Measurements from ENCODE around the gene CNPY3.
"Not testable (repeated sequence)": the region's sequence is repeated elsewhere in the genome, so short reads cannot be mapped to it uniquely, and the experiment has no call there.

CNPY3 gene

DNA sequence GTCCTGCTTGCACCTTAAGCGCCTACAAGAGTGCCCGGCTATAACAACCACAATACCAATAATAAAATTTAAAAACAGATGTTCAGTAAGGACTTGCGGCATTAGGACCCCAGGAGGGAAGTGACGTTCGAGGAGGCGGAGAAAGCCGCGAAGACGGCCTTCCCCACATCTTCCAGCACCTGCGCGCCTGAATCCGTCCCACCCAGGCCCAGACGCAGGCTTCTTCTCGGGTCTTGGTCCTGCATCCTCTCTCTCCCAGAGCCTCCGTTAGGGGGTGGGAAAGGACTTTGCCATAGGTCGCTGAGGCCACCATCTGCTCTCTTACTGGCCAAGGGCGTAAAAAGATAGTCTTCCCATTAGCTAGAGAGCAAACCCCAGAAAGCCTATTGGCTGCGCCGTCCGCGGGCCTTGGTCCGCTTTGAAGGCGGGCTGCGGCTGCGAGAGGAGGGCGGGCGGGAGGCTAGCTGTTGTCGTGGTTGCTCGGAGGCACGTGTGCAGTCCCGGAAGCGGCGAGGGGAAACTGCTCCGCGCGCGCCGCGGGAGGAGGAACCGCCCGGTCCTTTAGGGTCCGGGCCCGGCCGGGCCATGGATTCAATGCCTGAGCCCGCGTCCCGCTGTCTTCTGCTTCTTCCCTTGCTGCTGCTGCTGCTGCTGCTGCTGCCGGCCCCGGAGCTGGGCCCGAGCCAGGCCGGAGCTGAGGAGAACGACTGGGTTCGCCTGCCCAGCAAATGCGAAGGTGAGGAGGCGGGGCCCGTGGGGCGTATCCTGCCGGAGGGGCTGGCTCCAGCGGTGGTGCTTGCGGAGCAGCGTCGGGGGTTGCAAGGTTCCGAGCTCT, at the start of gene CNPY3:
Gene CNPY3, plus strand, starts transcription at position 495 of the 835 bp plus-strand sequence. Its CDS starts 91 bp downstream, at position 586.
- peak within 1 kb of the TSS; percentile 78 for H3K4me3 ChIP-seq (ENCODE audit: low read length)
- no peak for TF ChIP-seq ZNF274 (IDR thresholded peaks at IDR 0.05; ENCODE audit: low read depth, low read length)

- H3K4me3 ChIP-seq (ENCODE audit: low read length), result peak overlapping the region; percentile 96
These were observed 49.0 kb upstream of the CNPY3 start for GRCh38 chr6:42880240-42880817.

DNA sequence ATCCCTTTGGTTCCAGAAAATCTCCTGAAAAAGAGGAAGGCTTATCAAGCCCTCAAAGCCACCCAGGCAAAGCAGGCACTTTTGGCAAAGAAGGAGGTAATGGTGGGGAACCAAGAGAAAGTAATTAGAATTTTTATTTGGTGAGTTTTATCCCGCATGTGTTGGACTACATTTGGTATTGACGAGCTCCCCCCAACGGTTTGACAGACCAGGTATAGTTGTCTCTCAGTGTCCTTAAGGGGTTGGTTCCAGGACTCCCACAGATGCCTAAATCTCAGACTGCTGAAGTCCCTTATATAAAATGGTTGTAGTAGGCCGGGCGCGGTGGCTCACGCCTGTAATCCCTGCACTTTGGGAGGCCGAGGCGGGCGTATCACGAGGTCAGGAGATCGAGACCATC, 48.4 kb upstream of the CNPY3 start:
- peak overlapping the region; percentile 96 for H3K4me3 ChIP-seq (ENCODE audit: low read length)

DNA sequence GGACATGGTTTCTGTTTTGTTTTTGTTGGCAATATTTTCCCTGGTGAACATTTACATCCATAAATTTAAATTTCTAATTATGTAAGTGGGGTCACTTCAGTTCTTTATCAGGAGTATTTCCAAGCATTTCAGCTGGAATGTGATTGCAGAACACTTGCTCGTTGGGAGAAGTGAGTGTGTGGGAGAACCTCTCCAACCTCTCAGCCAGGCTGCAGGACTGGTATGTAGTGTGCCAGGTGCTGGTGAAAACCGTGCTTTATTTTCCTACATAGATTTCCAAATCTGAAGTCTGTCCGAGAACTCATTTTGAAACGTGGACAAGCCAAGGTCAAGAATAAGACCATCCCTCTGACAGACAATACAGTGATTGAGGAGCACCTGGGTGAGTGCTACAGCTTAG, 43.6 kb upstream of the CNPY3 start:
- no peak for TF ChIP-seq ZNF274 (IDR thresholded peaks at IDR 0.05; ENCODE audit: low read depth, low read length)
- H3K4me3 ChIP-seq (ENCODE audit: low read length), result no peak overlapping the region

GRCh38 chr6:42888201-42888600, 41.1 kb upstream of the CNPY3 start:
- not testable (repeated sequence) for H3K4me3 ChIP-seq (ENCODE audit: low read length)

- no peak for TF ChIP-seq ZNF274 (IDR thresholded peaks at IDR 0.05; ENCODE audit: low read depth, low read length)
- H3K4me3 ChIP-seq (ENCODE audit: low read length), result peak overlapping the region; percentile 78
These were observed 39.5 kb upstream of the CNPY3 start for GRCh38 chr6:42889815-42890214.

DNA sequence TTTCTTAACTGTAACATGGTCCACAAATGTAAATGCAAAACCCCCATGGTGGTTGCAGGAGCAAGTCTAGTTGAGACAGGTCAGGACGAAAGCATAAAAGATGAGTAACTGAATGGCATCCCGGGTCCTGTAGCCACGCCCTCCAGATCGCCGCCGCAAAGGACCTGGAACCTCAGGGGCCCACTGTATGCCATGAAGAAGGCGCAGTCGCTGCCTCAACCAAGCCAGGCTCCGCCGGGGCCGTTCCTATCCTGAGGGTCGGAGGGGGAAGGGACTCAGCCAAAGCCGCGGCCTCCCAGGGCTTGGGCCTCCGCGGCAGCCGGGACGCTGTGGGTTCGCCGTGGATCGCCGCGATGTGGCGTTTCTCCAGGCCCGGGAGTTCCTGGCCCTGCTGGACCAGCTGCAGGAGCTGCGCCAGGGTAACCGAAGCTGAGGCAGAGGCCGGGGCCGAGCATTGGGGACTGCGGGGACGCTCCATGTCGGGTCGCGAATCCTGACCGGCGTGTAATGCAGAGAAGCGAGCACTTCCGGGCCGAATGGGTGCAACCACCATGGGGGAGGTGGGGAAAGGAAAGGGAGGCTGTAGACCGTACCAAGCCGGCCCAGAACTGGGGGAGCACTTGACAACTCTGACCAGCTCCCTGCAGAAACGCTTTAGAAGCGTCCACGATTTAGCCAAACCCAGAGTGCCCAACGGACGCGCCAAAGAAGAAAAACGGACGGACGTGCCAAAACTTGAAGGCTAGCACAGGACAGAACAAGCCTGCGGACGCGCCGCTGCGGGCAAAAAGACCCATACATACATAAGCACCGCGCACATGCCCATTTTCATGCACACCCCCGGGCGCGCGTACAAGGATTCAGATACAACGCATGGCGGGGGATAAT, 38.7 kb upstream of the CNPY3 start:
- H3K4me3 ChIP-seq (ENCODE audit: low read length), result peak overlapping the region; percentile 78
- no peak for TF ChIP-seq ZNF274 (IDR thresholded peaks at IDR 0.05; ENCODE audit: low read depth, low read length)

DNA sequence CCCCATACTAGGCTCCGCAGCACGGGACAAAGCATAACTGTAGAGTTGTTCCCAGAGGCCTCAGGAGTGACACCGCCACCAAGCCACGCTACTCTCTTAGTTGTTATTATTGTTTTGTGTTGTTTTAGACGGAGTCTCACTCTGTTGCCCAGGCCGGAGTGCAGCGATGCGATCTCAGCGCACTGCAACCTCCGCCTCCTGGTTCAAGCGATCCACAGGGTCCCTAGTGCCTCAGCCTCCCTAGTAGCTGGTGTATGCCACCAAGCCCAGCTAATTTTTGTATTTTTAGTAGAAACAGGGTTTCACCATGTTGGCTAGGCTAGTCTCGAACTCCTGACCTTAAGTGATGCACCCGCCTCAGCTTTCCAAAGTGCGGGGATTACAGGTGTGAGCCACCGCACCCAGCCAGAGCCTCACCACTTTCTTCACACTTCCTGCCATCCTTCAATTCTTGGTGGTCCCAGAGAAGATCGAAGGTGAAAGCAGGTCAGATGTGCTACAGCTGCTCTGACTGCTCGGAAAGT, 38.0 kb upstream of the CNPY3 start:
- peak overlapping the region; percentile 78; the same call in 1 of the 2 replicates for H3K4me3 ChIP-seq (ENCODE audit: low read length)

DNA sequence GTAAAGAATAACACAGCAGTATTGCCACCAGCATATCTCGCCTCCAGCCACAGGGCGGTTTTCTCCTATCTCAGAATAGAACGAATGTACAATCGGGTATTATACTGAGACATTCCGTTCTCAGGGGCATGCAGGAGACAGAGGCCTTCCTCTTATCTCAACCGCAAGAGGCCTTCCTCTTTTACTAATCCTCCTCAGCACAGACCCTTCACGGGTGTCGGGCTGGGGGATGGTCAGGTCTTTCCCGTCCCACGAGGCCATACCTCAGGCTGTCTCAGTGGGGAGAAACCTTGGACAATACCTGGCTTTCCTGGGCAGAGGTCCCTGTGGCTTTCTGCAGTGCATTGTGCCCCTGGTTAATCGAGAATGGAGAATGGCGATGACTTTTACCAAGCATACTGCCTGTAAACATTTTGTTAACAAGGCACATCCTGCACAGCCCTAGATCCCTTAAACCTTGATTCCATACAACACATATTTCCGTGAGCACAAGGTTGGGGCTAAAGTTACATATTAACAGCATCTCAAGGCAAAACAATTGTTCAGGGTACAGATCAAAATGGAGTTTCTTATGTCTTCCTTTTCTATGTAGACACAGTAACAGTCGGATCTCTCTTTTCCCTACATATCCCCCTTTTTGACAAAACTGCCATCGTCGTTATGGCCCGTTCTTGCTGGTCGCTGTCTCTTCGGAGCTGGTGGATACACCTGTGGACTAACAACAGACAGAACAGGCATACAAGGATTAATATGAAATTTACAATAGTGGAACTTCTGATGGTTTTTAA, 35.0 kb upstream of the CNPY3 start:
- H3K4me3 ChIP-seq (ENCODE audit: low read length), result not testable (repeated sequence)

More for the DNA sequence above, 38.0 kb upstream of the CNPY3 start:
- TF ChIP-seq ZNF274 (IDR thresholded peaks at IDR 0.05; ENCODE audit: low read depth, low read length), result no peak

DNA sequence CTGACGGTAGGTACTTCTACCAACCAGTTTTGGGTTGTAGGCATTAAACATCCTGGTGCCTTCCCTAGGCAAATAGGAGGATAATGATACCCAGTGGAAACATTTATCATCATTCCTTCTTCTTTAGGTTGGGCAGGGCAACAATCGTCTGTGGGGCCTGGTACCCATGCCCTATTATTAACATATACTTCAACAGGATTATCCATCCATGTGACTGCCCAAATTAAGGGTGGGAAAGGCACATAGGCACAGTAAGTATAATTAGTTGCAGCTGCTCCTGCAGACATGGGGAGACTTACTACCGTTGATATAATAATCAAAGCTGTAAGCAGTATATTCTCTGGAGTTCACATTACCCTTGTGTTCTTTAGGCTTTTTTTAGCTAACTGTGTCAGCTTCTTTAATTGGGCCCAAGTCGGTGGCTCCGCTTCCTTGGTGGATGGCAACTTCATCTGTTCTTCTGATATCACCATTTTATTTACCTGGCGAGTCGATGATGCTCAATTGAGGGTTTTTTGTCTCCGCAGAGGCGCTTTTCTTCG, 33.0 kb upstream of the CNPY3 start:
- TF ChIP-seq ZNF274 (IDR thresholded peaks at IDR 0.05; ENCODE audit: low read depth, low read length), result no peak
- no peak overlapping the region for H3K4me3 ChIP-seq (ENCODE audit: low read length)

GRCh38 chr6:42898891-42899361, 30.4 kb upstream of the CNPY3 start:
- TF ChIP-seq ZNF274 (IDR thresholded peaks at IDR 0.05; ENCODE audit: low read depth, low read length), result no peak
- H3K4me3 ChIP-seq (ENCODE audit: low read length), result no peak overlapping the region

DNA sequence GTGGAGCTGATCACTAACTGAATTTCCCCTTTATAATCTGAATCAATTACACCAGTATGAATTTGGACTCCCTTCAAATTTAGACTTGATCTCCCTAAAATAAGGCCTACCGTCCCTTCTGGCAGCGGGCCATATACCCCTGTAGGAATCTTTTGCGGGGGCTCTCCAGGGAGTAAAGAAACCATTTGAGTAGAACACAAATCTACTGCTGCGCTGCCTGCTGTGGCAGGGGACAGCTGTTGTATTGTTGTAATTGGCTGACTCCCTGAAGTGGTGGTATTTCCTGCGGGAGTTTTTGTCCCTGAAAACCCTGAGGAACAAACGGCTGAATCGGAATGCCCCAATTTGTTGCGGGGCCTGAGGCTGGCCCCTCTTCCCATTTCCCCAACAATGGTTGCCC, 29.4 kb upstream of the CNPY3 start:
- no peak overlapping the region for H3K4me3 ChIP-seq (ENCODE audit: low read length)
- TF ChIP-seq ZNF274 (IDR thresholded peaks at IDR 0.05; ENCODE audit: low read depth, low read length), result no peak

- TF ChIP-seq ZNF274 (IDR thresholded peaks at IDR 0.05; ENCODE audit: low read depth, low read length), result no peak
- no peak overlapping the region for H3K4me3 ChIP-seq (ENCODE audit: low read length)
These were observed 27.7 kb upstream of the CNPY3 start for GRCh38 chr6:42901538-42901957.

DNA sequence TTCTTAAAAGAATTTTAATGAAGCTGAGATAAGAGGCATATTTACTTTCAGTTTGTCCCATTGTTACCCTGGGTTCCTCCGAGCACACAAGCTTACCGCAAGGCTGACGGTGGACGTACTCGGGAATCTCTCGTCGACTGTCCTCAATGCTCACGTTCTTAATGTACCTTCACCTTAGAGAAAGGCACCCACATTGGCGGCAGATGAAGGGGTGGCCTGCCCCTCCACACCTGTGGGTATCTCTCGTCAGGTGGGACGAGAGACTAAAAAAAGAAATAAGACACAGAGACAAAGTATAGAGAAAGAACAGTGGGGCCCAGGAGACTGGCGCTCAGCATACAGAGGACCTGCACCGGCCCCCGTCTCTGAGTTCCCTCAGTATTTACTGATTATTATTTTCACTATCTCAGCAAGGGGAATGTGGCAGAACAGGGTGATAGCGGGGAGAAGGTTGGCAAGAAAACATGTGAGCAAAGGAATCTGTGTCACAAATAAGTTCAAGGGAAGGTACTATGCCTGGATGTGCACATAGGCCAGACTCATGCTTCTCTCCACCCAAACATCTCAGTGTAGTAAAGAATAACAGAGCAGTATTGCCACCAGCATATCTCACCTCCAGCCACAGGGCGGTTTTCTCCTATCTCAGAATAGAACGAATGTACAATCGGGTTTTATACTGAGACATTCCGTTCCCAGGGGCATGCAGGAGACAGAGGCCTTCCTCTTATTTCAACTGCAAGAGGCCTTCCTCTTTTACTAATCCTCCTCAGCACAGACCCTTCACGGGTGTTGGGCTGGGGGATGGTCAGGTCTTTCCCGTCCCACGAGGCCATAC, 26.6 kb upstream of the CNPY3 start:
- not testable (repeated sequence) for H3K4me3 ChIP-seq (ENCODE audit: low read length)
